GM19467 (cell line): ENCODE data around the gene SSNA1.

ENCODE experiments used
- ATAC-seq: cut with Tn5 transposase; IDR thresholded peaks from one replicate; pipeline ENCODE4 v1.9.1; 2021; ENCODE audit warnings: mild to moderate bottlenecking, moderate library complexity; ENCODE audit not compliant: unreplicated experiment

The SSNA1 gene

DNA sequence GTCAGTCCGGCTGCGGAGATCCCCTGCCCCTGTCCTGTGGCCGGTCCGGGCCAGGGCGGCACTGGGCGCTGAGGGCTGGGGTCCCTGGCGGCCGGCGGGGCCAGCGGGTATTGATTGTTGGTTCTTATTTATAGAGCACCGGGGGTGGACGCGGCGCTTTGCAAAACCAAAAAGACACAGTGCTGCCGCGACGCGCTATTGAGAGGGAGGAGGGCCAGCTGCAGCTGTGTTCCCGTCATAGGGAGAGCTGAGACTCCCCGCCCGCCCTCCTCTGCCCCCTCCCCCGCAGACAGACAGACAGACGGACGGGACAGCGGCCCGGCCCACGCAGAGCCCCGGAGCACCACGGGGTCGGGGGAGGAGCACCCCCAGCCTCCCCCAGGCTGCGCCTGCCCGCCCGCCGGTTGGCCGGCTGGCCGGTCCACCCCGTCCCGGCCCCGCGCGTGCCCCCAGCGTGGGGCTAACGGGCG, 21.2 kb upstream of the SSNA1 start:
- ATAC-seq: no peak

DNA sequence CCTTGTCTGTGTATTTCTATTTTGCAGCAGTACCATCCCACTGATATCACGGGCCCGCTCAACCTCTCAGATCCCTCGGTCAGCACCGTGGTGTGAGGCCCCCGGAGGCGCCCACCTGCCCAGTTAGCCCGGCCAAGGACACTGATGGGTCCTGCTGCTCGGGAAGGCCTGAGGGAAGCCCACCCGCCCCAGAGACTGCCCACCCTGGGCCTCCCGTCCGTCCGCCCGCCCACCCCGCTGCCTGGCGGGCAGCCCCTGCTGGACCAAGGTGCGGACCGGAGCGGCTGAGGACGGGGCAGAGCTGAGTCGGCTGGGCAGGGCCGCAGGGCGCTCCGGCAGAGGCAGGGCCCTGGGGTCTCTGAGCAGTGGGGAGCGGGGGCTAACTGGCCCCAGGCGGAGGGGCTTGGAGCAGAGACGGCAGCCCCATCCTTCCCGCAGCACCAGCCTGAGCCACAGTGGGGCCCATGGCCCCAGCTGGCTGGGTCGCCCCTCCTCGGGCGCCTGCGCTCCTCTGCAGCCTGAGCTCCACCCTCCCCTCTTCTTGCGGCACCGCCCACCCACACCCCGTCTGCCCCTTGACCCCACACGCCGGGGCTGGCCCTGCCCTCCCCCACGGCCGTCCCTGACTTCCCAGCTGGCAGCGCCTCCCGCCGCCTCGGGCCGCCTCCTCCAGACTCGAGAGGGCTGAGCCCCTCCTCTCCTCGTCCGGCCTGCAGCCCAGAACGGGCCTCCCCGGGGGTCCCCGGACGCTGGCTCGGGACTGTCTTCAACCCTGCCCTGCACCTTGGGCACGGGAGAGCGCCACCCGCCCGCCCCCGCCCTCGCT, 20.5 kb upstream of the SSNA1 start:
- no peak for ATAC-seq

DNA sequence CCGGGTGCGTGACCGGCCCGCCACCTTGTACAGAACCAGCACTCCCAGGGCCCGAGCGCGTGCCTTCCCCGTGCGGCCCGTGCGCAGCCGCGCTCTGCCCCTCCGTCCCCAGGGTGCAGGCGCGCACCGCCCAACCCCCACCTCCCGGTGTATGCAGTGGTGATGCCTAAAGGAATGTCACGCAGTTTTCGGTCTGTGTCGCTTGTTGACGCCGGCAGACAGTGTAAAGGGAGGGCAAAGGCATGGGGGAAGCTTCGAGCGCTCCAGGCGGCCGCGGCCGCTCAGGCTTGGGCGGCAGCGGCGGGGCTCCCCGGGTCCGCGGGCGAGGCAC, 19.9 kb upstream of the SSNA1 start:
- no peak for ATAC-seq

DNA sequence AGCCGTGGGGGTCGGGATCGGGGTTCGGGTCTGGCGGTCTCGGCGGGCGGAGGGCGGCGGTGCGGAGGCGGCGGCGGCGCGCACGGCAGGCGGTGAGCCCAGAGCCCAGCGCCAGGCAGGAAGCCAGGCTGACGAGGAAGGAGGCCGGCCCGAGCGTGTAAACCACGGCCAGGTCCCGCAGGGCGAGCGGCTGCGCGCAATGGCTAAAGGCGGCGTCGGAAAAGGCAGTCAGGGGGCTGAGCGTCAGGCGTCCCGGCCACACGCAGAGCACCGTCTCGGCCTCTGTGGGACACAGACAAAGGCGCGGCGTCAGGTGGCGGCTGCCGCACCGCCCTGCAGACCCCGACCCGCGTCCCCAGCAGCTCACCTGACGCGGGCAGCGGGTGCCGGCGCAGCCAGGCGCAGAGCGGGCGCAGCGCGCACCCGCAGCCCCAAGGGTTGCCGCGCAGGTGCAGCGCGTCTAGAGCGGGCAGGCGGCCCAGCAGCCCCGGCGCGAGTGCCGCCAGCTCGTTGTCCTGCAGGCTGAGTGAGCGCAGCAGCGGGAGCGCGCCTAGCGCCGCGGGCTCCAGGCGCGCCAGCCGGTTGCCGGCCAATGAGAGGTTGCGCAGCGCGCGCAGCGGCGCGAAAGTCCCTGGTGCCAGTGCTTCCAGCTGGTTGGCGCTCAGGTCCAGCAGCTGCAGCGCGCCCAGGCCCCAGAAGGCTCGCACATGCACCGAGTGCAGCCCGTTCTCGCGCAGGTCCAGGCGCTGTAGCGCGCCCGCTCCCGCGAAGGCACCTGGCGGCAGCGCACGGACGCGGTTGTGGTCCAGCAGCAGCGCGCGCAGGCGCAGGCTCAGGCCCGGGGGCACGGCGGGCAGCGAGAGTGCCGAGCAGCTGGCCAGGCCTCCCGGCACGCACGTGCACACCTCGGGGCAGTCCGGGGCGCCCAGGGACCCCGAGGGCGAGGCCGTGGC, 19.3 kb upstream of the SSNA1 start:
- ATAC-seq: no peak

- ATAC-seq: no peak
Observed at GRCh38 chr9:137169896-137170358, 18.5 kb upstream of the SSNA1 start, which contains the start of gene LRRC26. TSS of gene LRRC26 (minus strand) at chr9:137170051. CDS start at chr9:137169943, 108 bp downstream.

- no peak for ATAC-seq
Observed at GRCh38 chr9:137170486-137171148, 17.9 kb upstream of the SSNA1 start.

DNA sequence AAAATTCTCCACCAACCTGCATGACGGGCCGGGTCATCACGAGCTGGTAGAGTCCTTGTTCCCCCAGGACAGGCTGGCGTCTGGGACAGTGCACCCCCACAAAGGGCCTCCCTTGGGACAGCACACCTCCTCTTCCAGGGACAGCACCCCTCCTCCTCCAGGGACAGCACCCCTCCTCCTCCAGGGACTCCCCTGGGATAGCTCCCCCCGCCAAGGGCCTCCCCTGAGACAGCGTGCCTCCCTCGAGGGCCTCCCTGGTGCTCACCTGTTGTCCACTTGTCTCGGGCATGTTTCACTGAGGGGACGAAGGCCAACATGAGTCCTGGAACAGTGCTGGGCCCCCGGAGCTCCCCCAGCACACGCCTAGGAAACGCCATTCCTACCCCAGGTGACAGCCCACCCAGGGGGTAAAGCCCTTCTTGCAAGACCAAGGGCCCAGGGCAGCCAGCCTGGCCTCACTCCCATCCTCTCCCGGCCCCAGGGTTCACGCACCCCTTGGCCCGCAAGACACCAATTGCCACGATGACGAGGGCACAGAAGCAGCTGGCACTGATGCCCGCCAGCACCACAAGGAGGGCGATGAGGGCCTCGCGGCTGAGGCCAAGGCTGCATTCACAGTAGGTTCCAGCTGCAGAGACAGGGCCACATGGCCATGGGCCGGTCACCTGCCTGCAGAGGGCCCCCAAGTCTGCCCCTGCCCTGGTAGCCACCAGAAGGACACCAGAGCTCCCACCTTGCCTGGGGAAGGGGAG, 17.2 kb upstream of the SSNA1 start:
- no peak for ATAC-seq

DNA sequence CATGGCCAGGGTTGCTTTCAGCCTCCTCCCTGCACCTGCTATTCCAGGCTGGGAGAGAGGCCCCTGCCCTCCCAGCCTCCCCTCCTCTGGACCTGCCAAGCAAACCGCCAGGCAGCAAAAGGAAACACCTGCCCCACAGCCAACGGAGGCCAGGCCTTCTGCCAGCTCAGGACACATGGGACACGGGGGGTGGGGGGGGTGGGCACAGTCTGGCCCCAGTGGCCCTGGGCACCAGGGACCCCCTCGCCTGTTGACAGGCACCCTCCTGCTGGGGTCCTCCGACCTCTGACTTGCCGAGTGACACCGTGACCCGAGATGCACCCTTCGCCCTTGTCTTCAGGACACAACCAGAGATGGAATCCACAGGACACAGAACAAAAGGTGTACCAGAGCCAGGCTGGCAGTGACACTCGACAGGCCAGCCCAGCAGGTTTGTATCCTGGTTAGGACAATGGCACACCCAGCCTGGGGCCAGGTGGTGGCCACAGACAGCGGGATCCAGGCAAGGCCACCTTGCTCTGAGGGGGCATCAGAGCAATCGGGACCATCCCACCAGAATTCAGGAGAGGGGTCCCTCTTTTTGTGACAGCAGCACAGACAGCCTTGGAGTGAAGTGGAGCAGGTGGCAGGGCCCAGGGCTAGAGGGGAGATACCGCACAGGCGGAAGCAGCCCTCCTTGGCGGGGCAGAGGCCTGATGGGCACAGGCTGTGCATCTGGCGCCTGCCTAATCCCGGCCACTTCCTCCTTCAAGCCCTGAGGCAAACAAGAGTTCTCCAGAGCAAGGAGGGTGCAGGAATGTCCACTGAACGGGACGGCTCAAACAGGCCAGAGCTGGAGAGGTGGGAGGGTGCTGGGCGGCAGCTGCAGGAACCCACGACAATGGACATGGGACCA, 15.3 kb upstream of the SSNA1 start:
- no peak for ATAC-seq

DNA sequence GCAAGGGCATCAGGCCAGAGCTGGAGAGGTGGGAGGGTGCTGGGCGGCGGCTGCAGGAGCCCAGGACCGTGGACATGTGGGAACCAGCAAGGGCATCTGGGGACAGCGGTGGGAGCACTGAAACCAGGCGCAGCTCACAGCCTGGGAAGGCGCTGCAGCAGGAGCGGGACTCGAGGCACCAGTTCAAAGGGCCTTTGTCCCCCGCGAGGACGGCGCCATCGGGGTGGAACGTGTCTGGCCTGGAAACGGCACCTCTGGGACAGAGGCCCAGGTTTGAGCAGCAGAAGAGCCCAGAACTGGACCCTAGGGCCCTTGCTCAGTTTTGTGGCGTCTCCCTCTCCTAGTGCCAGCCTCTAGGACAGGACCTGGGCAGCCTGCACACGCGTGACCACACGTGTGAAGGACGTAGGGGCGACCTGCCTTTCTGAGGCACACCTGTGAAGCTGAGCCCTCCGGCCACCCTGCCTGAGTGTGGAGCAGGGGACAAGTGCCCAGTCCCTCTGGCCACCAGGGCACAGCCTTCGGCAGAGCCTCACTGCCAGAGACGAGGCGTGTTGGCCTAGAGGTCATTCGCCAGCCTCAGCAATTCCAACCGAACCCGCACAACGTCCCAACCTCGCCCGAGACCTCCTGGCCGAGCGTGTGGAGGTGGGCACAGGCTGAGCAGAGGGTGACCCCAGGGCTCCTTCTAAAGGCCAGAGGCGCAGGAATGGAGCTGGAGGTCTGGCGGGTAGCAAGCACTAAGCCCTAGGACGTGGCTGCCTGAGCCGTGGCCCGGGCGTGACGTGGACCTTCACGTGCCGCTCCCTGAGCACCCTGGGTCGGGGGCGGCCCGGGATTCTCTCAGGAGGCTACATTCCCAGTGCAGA, 14.4 kb upstream of the SSNA1 start:
- ATAC-seq: no peak

- no peak for ATAC-seq
Observed at GRCh38 chr9:137174722-137175293, 13.7 kb upstream of the SSNA1 start.

DNA sequence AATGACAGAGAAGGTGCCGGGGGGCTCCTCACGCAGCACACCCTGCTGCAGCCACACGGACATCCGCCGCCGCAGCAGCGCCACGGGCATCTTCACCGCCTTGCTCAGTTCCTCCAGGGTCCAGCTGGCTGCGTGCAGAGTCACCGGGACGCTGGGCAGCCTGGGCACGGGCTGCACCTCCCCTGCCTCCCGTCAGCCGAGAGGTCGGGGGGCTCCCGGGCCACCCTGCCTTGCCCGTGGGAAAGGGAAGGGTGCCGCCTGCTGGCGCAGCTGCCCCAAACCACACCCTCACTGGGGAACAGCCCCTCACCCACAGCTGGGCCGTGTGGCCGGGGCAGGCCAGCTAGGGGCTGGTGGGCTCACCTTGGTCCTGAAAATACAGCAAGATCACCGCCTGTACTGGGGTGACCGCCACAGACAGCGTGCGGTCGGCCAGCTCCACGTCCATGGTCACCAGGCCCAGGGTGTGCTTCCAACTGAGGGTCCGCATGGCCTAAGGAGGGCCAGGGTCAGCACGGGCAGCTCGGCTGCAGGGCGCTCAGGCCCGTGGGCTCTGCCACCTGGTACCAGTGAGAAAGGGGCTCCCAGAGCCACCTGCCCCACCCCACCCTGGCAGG, 13.0 kb upstream of the SSNA1 start:
- ATAC-seq: no peak

DNA sequence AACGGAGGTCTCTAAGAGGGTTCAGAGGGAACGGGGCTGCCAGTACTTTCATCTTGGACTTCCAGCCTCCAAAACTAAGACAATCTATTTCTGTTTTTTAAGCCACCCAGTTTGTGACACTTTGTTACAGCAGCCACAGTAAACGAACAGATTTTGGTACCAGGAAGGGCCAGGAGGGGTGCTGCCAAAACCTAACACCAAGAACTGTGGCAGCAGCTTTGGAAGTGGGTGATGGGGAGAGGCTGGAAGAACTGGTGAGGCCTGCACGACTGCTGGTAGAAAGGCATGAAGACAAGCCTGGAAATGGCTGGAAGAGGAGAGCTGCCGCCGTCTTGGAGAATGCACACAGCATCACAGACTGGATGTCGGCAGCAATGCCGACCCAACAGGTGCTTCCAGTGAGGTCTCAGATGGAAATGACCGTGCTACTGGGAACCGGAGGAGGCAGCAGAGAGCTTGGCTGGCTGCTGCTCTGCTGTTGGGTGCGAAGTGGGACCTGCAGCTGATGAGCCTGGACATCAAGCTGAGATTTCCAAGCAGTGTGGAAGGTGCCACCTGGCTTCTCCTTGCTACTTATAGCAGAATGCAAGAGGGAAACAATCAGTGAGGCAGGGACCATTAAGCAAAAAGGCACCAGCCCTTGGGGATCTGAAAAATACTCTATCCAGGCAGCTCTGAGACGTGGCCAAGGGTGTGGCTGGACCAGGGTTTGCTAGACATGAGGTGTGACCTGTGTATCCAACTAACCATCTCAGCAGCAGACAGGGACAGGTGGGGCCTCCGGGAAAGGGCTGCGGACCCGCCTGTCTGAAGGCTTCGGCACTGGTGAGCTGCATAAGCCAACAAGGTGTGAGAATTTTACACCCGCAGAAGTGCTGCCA, 11.9 kb upstream of the SSNA1 start:
- ATAC-seq: no peak

DNA sequence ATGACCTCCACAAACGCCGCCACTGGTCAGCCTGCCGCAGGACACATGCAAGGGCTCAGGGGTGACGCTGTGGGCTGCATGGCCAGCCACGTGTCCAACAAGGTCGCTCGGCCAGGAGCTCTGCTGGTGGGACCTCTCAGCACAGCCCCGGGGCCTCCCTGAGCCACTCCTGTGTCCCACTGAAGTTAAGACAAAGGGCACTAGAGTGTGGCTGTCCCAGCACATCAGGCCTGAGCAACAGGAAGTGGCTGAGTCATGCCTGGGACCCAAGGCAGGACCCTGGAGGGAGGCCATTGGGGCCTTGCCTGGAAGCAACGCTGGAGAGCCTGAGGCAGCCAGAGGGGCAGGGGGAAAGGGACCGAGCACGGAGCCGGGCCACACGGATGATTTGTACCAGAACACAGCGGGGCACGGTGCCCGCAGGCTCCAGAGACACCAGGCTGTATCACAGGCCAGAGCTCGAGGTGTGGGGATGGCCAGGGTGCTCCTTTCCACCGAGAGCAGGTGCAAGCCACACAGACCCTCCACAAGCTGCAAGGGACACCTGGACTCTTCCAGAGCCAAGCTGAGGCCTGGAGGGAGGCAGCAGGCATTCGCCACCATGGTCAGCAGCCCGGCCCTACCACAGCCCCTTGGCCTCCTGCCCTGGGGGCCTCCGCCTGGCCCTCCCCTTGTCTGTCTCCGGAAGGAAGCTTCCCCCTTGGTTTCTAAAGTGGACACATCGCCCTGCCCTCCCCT, 10.1 kb upstream of the SSNA1 start:
- ATAC-seq: no peak

- ATAC-seq: no peak
Observed at GRCh38 chr9:137178939-137179630, 9.4 kb upstream of the SSNA1 start.

GRCh38 chr9:137179761-137180160, 8.7 kb upstream of the SSNA1 start:
- ATAC-seq: no peak
